Spleen (tissue), 11 donors: ENCODE results near the gene PKP4. TPM values are rescaled to one million over a fixed set of nuclear protein-coding genes. Genes with fewer than 3 reads are reported as not detected.

Source experiments
- DNase-seq: peaks from one replicate; pipeline ENCODE4 v3.0.0-alpha.2; 2020
- H3K27ac ChIP-seq, 8 donors: fragments of 200-600 bp; sonication (generic) in 7 of 8; 1 replicate in 4 of 8; 2 replicates in 4 of 8; pipeline versions ENCODE4 v1.5.0 to v1.8.0; 2016 to 2021; ENCODE audit warnings: inconsistent platforms in 4 of 8, mild to moderate bottlenecking in 4 of 8, moderate library complexity in 1 of 8
- H3K27me3 ChIP-seq, 7 donors: fragments of 200-600 bp; sonication (generic) in 6 of 7; replicated peaks in 1 of 7; 1 replicate in 4 of 7; 2 replicates in 3 of 7; pipeline versions ENCODE4 v1.5.0 to v1.8.0; 2016 to 2021; ENCODE audit warnings: inconsistent platforms in 3 of 7, mild to moderate bottlenecking in 1 of 7
- H3K36me3 ChIP-seq, 6 donors: fragments of 200-600 bp; sonication (generic) in 5 of 6; 1 replicate in 4 of 6; 2 replicates in 2 of 6; pipeline versions ENCODE4 v1.5.0 to v1.8.0; 2016 to 2021; ENCODE audit warnings: inconsistent platforms in 2 of 6
- H3K4me1 ChIP-seq, 6 donors: fragments of 200-600 bp; sonication (generic) in 5 of 6; 1 replicate in 3 of 6; 2 replicates in 3 of 6; pipeline versions ENCODE4 v1.5.0 to v1.8.0; 2016 to 2021; ENCODE audit warnings: inconsistent platforms in 3 of 6
- H3K4me3 ChIP-seq, 8 donors: fragments of 200-600 bp; sonication (generic) in 7 of 8; 1 replicate in 4 of 8; 2 replicates in 4 of 8; pipeline versions ENCODE4 v1.5.0 to v1.8.0; 2016 to 2021; ENCODE audit warnings: inconsistent platforms in 4 of 8, mild to moderate bottlenecking in 4 of 8, moderate library complexity in 2 of 8
- H3K9me3 ChIP-seq, 8 donors: fragments of 200-600 bp; sonication (generic) in 7 of 8; 1 replicate in 4 of 8; 2 replicates in 4 of 8; pipeline versions ENCODE4 v1.5.0 to v1.8.0; 2016 to 2021; ENCODE audit warnings: inconsistent platforms in 4 of 8
- POLR2A ChIP-seq, 3 donors: fragments of 450-650 bp; IDR thresholded peaks; one replicate each; pipeline ENCODE4 v1.5.1; 2017; ENCODE audit warnings: antibody characterized with exemption in 3 of 3, mild to moderate bottlenecking in 1 of 3
- POLR2AphosphoS5 ChIP-seq, 3 donors: sonication (generic); formaldehyde crosslinking; IDR thresholded peaks; one replicate each; pipeline ENCODE4 v1.5.1; 2017; ENCODE audit warnings: antibody characterized with exemption in 3 of 3
- WGBS, 5 donors: extraction: QIAGEN DNeasy Blood & Tissue Kit in 3 of 5; methylation state at CpG; one replicate each; pipeline versions ENCODE4 v1.1.5 to v1.1.7; 2013 to 2018; 5-methylcytosine and 5-hydroxymethylcytosine counted together
- intact Hi-C: fragments of 100-400 bp; cut with DNase I; formaldehyde crosslinking; loops from one replicate; pipeline ENCODE4 v1.15.0; 2023; ENCODE audit warnings: low total_unique reads
- polyA plus RNA-seq, 3 donors: library from polyadenylated mRNA; stranded (reverse); fragments of 200-250 nt; gene quantifications; one replicate each; pipeline ENCODE4 v1.2.1, GENCODE V29; 2013
- total RNA-seq, 7 donors: library from RNA; depleted of rRNA in 3 of 7; stranded (reverse); fragments of >200 nt in 3 of 7; fragmentation: NEBNext Ultra II Directional in 4 of 7; extraction: Animal tissue kit (Norgen Biotek cat#: 25700) in 4 of 7; gene quantifications; one replicate each; pipeline versions ENCODE4 v1.1.0 to v1.2.1, GENCODE V29; 2016 to 2021
- TF ChIP-seq, protein P1 (sequence below), 11 experiments: fragments of 200-600 bp in 7 of 11; fragments of 450-650 bp in 4 of 11; sonication (generic) in 4 of 11; IDR thresholded peaks in 8 of 11; conservative IDR thresholded peaks in 3 of 11; 1 replicate in 7 of 11; 2 replicates in 4 of 11; pipeline versions ENCODE4 v1.4.0 to v1.8.0; 2016 to 2021; ENCODE audit warnings: antibody characterized with exemption in 11 of 11, inconsistent platforms in 4 of 11, mild to moderate bottlenecking in 1 of 11
- donor health status: healthy with polysubstance abuse.
- donor health status: DM: no; HTN: no; CAD: no; lungs with moderate emphysema.
- donor health status: DM: no; HTN: no; CAD: no.
- donor health status: Bipolar disorder and iron deficiency.
- donor health status: healthy.
- donor health status: DM: no; HTN: no; CAD: no.
- donor health status: DM: yes; HTN: yes; CAD: no.

PKP4 gene
- total and polyA plus RNA-seq, 10 donors = 4.9 to 53.5 (median 29.2) TPM

DNA sequence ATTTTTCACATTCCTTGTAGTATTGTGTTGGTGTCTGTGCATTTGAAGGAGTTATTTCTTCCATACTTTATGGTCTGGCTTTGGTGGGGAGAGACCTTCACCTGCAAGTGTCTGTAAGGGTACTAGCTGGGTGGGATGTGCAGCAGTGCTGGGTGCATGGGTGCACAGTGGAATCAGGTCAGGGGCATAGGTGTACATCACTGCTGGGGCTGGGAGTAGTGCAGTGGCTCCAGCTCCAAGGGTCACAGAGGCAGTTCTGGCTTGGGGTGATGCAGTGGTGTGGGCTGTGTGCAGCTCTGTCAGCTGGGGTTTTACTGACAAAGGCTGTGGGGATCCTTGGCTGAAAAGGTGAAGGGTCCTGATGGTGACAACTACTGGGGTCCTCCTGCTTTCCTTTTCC, 45.0 kb upstream of the PKP4 start:
- Histone ChIP-seq H3K4me1 (no peaks in the 10 kb centered on the region), H3K27ac (no peak overlapping the region), H3K9me3 (peaks cover 0 to 50% (median 41%) of the 10 kb centered on the region in 8 donors), H3K4me3 (no peak overlapping the region), H3K27me3 (no peaks in the 10 kb centered on the region), H3K36me3 (no peaks in the 10 kb centered on the region)
- TF ChIP-seq POLR2AphosphoS5 (IDR thresholded peaks at IDR 0.05) (no peak), POLR2A (IDR thresholded peaks at IDR 0.05) (no peak)
- TF ChIP-seq, protein P1, sequence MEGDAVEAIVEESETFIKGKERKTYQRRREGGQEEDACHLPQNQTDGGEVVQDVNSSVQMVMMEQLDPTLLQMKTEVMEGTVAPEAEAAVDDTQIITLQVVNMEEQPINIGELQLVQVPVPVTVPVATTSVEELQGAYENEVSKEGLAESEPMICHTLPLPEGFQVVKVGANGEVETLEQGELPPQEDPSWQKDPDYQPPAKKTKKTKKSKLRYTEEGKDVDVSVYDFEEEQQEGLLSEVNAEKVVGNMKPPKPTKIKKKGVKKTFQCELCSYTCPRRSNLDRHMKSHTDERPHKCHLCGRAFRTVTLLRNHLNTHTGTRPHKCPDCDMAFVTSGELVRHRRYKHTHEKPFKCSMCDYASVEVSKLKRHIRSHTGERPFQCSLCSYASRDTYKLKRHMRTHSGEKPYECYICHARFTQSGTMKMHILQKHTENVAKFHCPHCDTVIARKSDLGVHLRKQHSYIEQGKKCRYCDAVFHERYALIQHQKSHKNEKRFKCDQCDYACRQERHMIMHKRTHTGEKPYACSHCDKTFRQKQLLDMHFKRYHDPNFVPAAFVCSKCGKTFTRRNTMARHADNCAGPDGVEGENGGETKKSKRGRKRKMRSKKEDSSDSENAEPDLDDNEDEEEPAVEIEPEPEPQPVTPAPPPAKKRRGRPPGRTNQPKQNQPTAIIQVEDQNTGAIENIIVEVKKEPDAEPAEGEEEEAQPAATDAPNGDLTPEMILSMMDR (IDR thresholded peaks at IDR 0.05 in 8 of 11, conservative IDR thresholded peaks at IDR 0.05 in 3 of 11) = no peak
- intact Hi-C loops = no loop called here
- DNase-seq = no peak

DNA sequence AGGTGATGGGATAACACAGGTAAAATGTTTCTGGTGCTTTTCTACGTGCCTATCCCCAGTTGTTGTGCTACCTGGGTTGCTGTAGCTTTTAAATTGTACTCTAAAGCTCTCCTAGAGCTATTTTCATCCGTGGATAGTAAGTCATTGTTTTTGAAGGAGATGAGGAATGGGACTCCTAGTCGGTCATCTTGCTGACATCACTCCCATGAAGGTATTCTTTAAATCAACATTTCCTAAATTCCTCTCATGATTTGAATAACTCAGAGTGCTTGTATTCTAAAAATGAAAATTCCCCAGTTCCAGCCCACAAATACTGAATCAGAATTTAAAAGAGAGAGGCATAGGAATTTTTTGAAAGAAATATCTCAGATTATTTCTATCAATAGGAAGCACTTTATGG, 44.5 kb upstream of the PKP4 start:
- Histone ChIP-seq H3K27ac (no peak overlapping the region), H3K4me1 (no peaks in the 10 kb centered on the region), H3K36me3 (no peaks in the 10 kb centered on the region), H3K9me3 (peaks cover 0 to 55% (median 43%) of the 10 kb centered on the region in 8 donors), H3K27me3 (no peaks in the 10 kb centered on the region), H3K4me3 (no peak overlapping the region)
- no peak for DNase-seq
- intact Hi-C loops = no loop called here
- TF ChIP-seq, protein P1 (IDR thresholded peaks at IDR 0.05 in 8 of 11, conservative IDR thresholded peaks at IDR 0.05 in 3 of 11) = no peak
- TF ChIP-seq POLR2A (IDR thresholded peaks at IDR 0.05) (no peak), POLR2AphosphoS5 (IDR thresholded peaks at IDR 0.05) (no peak)
- 68 to 76% (median 72%) methylated on average over 3 of the region's 3 CpGs for WGBS, 5 donors

DNA sequence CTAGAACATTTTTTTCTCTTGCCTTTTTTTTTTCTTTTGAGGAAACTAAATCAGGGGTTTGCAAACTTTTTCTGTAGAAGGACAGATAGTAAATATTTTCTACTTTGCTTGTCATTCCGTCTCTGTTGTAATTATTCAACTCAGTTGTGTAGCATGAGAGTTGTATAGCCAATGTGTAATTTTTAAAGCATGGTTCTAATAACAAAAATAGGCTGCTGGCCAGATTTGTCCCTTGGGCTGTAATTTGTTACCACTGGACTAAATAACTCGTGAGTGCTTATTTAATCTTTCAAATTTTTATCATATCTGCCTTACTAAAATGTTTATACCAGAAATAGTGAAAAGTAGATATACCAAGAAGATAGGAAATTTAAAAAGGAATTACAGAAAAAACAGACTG, 43.2 kb upstream of the PKP4 start:
- TF ChIP-seq, protein P1 (IDR thresholded peaks at IDR 0.05 in 8 of 11, conservative IDR thresholded peaks at IDR 0.05 in 3 of 11) = no peak
- TF ChIP-seq POLR2A (IDR thresholded peaks at IDR 0.05) (no peak), POLR2AphosphoS5 (IDR thresholded peaks at IDR 0.05) (no peak)
- no peak overlapping the region for H3K4me3 ChIP-seq
- no peak overlapping the region for H3K27ac ChIP-seq
- 59 to 85% (median 75%) methylated on average over 2 of the region's 2 CpGs for WGBS, 5 donors
- intact Hi-C loops = no loop called here
- DNase-seq = no peak
- H3K9me3 ChIP-seq = peaks cover 0 to 55% (median 43%) of the 10 kb centered on the region in 8 donors
- H3K36me3 ChIP-seq = no peaks in the 10 kb centered on the region
- no peaks in the 10 kb centered on the region for H3K27me3 ChIP-seq
- H3K4me1 ChIP-seq = no peaks in the 10 kb centered on the region

DNA sequence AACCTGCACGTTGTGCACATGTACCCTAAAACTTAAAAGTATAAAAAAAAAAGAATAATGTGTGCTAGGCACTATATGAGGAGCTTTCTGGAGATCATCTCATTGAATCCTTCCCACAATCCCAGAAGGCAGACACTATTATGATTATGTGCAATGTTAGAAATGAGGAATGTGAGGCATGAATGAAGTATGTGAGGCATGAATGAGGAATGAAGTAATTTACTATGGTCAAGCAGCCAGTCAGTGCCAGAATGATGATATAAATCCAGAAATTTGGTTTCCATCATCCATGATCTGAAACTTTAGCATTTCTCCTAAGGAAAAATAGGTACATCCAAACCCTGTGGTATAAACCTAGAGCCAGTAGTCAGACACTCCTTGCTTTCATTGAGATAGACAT, 42.2 kb upstream of the PKP4 start:
- H3K36me3 ChIP-seq = no peaks in the 10 kb centered on the region
- no peak overlapping the region for H3K27ac ChIP-seq
- 83 to 97% (median 91%) methylated on average over 1 of the region's 1 CpG for WGBS, 5 donors
- intact Hi-C loops = no loop called here
- no peaks in the 10 kb centered on the region for H3K4me1 ChIP-seq
- no peaks in the 10 kb centered on the region for H3K27me3 ChIP-seq
- peaks cover 0 to 52% (median 42%) of the 10 kb centered on the region in 8 donors for H3K9me3 ChIP-seq
- DNase-seq = no peak
- TF ChIP-seq, protein P1 (IDR thresholded peaks at IDR 0.05 in 8 of 11, conservative IDR thresholded peaks at IDR 0.05 in 3 of 11) = no peak
- TF ChIP-seq POLR2AphosphoS5 (IDR thresholded peaks at IDR 0.05) = no peak
- TF ChIP-seq POLR2A (IDR thresholded peaks at IDR 0.05) = no peak
- H3K4me3 ChIP-seq = no peak overlapping the region
